IMR-90 (cell line): Measurements from ENCODE around the gene LDHAL6B. TPM values are rescaled to one million over a fixed set of nuclear protein-coding genes. Genes with fewer than 3 reads are reported as not detected.
A peak's percentile ranks its signal among the peaks of the same experiment; 100 is the strongest.

Experiments
- ATAC-seq: fragments of 200-7000 bp; cut with Tn5 transposase; 2 replicates; pipeline ENCODE4 v1.9.1; 2020; ENCODE audit warnings: low read depth, mild to moderate bottlenecking, moderate library complexity
- BruUV-seq: library from RNA; stranded (reverse); fragments of 400-500 nt; replicated peaks from 2 replicates; lab custom pipeline; 2021; lab: Mats Ljungman, UMichigan
- CTCF ChIA-PET: fragments of 300-600 bp; formaldehyde crosslinking; extraction: SDS; loops from one replicate; lab custom pipeline; 2021; ENCODE audit warnings: antibody characterized with exemption; lab: Yijun Ruan, JAX
- POLR2A ChIA-PET: fragments of 300-600 bp; sonication (Branson Sonifier 250); formaldehyde crosslinking; loops from one replicate; lab custom pipeline; 2022; ENCODE audit warnings: antibody characterized with exemption; ENCODE audit not compliant: unreplicated experiment; lab: Charles Lee
- DNase-seq: peaks from one replicate; pipeline ENCODE4 v3.0.0; 2013
- H2AFZ ChIP-seq: replicated peaks from 2 replicates; pipeline ENCODE3; 2013; ENCODE audit warnings: low read length, mild to moderate bottlenecking; ENCODE audit not compliant: poor library complexity
- H2AK5ac ChIP-seq: 2 replicates; pipeline ENCODE4 v1.6.1; 2013; ENCODE audit warnings: low read depth, low read length, inconsistent platforms
- H2AK9ac ChIP-seq: replicated peaks from 2 replicates; pipeline ENCODE3; 2013; ENCODE audit warnings: mild to moderate bottlenecking, low read depth, low read length, moderate library complexity; ENCODE audit not compliant: poor library complexity
- H2BK120ac ChIP-seq: 2 replicates; pipeline ENCODE4 v1.6.1; 2013; ENCODE audit warnings: low read depth, low read length, inconsistent platforms
- H2BK15ac ChIP-seq: 3 replicates; pipeline ENCODE4 v1.6.1; 2013; ENCODE audit warnings: low read depth, low read length, inconsistent platforms
- H2BK20ac ChIP-seq: 2 replicates; pipeline ENCODE4 v1.6.1; 2013; ENCODE audit warnings: low read depth, mild to moderate bottlenecking, inconsistent platforms, low read length, moderate library complexity
- H2BK5ac ChIP-seq: 2 replicates; pipeline ENCODE4 v1.6.1; 2013; ENCODE audit warnings: mild to moderate bottlenecking, low read depth, low read length, inconsistent platforms; ENCODE audit not compliant: poor library complexity, severe bottlenecking
- H3K14ac ChIP-seq: replicated peaks from 2 replicates; pipeline ENCODE4 v1.6.1; 2013; ENCODE audit warnings: low read depth, low read length, inconsistent platforms
- H3K18ac ChIP-seq: 2 replicates; pipeline ENCODE4 v1.6.1; 2013; ENCODE audit warnings: low read depth, low read length, control low read depth
- H3K23ac ChIP-seq: 2 replicates; pipeline ENCODE4 v1.6.1; 2013; ENCODE audit warnings: low read depth, low read length, inconsistent platforms
- H3K27ac ChIP-seq: 2 replicates; pipeline ENCODE4 v1.5.1; 2013; ENCODE audit warnings: mild to moderate bottlenecking, control low read depth, low read length; ENCODE audit not compliant: insufficient read depth
- H3K27me3 ChIP-seq: 2 replicates; pipeline ENCODE4 v1.6.1; 2013; ENCODE audit warnings: low read length; ENCODE audit not compliant: control insufficient read depth, insufficient read depth
- H3K36me3 ChIP-seq: 2 replicates; pipeline ENCODE4 v1.6.1; 2013; ENCODE audit warnings: low read length, mixed read lengths; ENCODE audit not compliant: control insufficient read depth, insufficient read depth
- H3K4ac ChIP-seq: 2 replicates; pipeline ENCODE4 v1.6.1; 2013; ENCODE audit warnings: low read depth, low read length, inconsistent platforms
- H3K4me1 ChIP-seq: 2 replicates; pipeline ENCODE4 v1.6.1; 2013; ENCODE audit warnings: low read length, mixed read lengths; ENCODE audit not compliant: control insufficient read depth, insufficient read depth
- H3K4me2 ChIP-seq: 2 replicates; pipeline ENCODE4 v1.6.1; 2013; ENCODE audit warnings: low read depth, mild to moderate bottlenecking, control low read depth, low read length, moderate library complexity
- H3K4me3 ChIP-seq: 2 replicates; pipeline ENCODE4 v1.5.1; 2013; ENCODE audit warnings: low read depth, mild to moderate bottlenecking, control low read depth, low read length, moderate library complexity; ENCODE audit not compliant: insufficient read depth
- H3K56ac ChIP-seq: 2 replicates; pipeline ENCODE4 v1.6.1; 2013; ENCODE audit warnings: low read length, inconsistent platforms; ENCODE audit not compliant: insufficient read depth; ENCODE audit errors: extremely low read depth
- H3K79me1 ChIP-seq, 2 experiments: 2 replicates each; pipeline ENCODE4 v1.6.1; 2013; ENCODE audit warnings: low read length in 2 of 2, inconsistent platforms in 1 of 2, low read depth in 1 of 2
- H3K9ac ChIP-seq: 2 replicates; pipeline ENCODE4 v1.6.1; 2013; ENCODE audit warnings: low read depth, low read length, control low read depth
- H3K9me1 ChIP-seq: 2 replicates; pipeline ENCODE4 v1.6.1; 2013; ENCODE audit warnings: low read length, inconsistent platforms; ENCODE audit not compliant: insufficient read depth
- H3K9me3 ChIP-seq: 2 replicates; pipeline ENCODE4 v1.6.1; 2013; ENCODE audit warnings: low read length; ENCODE audit not compliant: control insufficient read depth, insufficient read depth
- H4K20me1 ChIP-seq: 2 replicates; pipeline ENCODE4 v1.6.1; 2013; ENCODE audit warnings: low read length, inconsistent platforms; ENCODE audit not compliant: insufficient read depth
- H4K5ac ChIP-seq: 2 replicates; pipeline ENCODE4 v1.6.1; 2013; ENCODE audit warnings: mild to moderate bottlenecking, low read depth, low read length, control low read depth
- H4K8ac ChIP-seq, 2 experiments: 2 replicates each; pipeline ENCODE4 v1.6.1; 2013; ENCODE audit warnings: low read depth in 2 of 2, low read length in 2 of 2, control low read depth in 1 of 2, inconsistent platforms in 1 of 2
- H4K91ac ChIP-seq: 2 replicates; pipeline ENCODE4 v1.6.1; 2013; ENCODE audit warnings: low read depth, low read length, inconsistent platforms; ENCODE audit not compliant: insufficient read depth
- CEBPB ChIP-seq: IDR thresholded peaks from 2 replicates; pipeline ENCODE4 v1.6.1; 2012; ENCODE audit warnings: low read depth, low read length, improper control_type of control experiment
- MAFK ChIP-seq: IDR thresholded peaks from 2 replicates; pipeline ENCODE4 v1.6.1; 2012; ENCODE audit warnings: low read depth, low read length, improper control_type of control experiment
- WGBS, 2 experiments: methylation state at CpG; one replicate each; pipeline versions ENCODE4 v1.1.5 to v1.1.7; 2013; ENCODE audit warnings: missing lambda C conversion rate in 2 of 2; ENCODE audit not compliant: insufficient read length in 1 of 2; ENCODE audit errors: extremely low coverage in 2 of 2; 5-methylcytosine and 5-hydroxymethylcytosine counted together
- dilution Hi-C: fragments of 300-500 bp; cut with HindIII; formaldehyde crosslinking; loops from one replicate; pipeline ENCODE4 v1.14.3; 2018; ENCODE audit warnings: low sequenced_read_pairs; ENCODE audit not compliant: unreplicated experiment
- in situ Hi-C: fragments of 300-500 bp; cut with MboI; formaldehyde crosslinking; loops from 3 replicates; pipeline ENCODE4 v1.14.3; 2019; ENCODE audit warnings: low sequenced_read_pairs, inconsistent platforms, mixed read lengths
- intact Hi-C: fragments of 100-400 bp; cut with micrococcal nuclease; formaldehyde crosslinking; loops from 2 replicates; pipeline ENCODE4 v1.10.0; 2022
- polyA plus RNA-seq, 3 experiments: library from polyadenylated mRNA; depleted of rRNA; stranded (reverse); fragments of >200 nt; gene quantifications; 2 replicates each; pipeline ENCODE4 v1.2.3, GENCODE V29; 2012; ENCODE audit warnings: low replicate concordance in 1 of 3
- total RNA-seq: library from RNA; depleted of rRNA; stranded (reverse); fragments of >200 nt; gene quantifications from 2 replicates; pipeline ENCODE4 v1.2.3, GENCODE V29; 2012

The LDHAL6B gene
- total and polyA plus RNA-seq, 2 of the 4 experiments (the other 2 are of a cell fraction): not detected

DNA sequence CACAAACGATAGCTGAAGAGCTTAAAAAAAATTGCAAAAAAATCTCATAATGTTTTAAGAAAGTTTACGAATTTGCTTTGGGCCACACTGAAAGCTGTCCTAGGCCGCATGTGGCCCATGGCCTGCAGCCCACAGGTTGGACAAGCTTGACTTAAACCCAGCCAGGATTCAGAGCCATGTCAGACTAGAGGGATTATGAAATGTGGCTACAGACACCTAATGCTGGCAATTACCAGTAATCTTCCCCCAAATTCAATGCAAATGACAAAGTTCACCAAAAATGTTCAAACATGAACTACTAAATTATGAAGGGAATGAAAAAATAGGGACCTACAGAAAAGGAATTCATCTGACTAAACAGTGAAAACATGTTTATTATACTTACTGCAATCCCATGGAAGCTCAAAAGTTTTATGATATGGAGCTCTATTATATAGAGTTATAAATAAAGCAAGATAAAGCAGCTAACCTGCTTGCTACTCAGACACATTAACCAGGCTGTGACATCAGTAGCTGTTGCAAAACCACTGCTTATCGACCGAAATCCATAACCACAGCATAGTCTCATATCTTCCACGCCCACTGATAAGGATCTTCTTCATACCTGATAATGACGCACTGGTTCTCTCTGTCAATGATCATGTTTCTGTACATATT lies 49.2 kb downstream of the LDHAL6B start:
- H3K27me3 ChIP-seq: no peaks in the 10 kb centered on the region
- no peak overlapping the region for H3K27ac ChIP-seq
- BruUV-seq: no TSS peak
- H3K56ac ChIP-seq: no peak overlapping the region
- peaks cover 5% of the 10 kb centered on the region; the same call in 1 of the 2 replicates for H3K36me3 ChIP-seq
- H3K79me1 ChIP-seq: peaks cover 7 to 8% of the 10 kb centered on the region in 2 experiments; a peak in 2 of 4 replicates
- H4K20me1 ChIP-seq: no peaks in the 10 kb centered on the region
- POLR2A ChIA-PET: no interaction called here
- no peak overlapping the region for H2BK120ac ChIP-seq
- dilution Hi-C loops: no loop called here
- H2BK5ac ChIP-seq: no peak overlapping the region
- H3K9me1 ChIP-seq: 0 out of 2 replicates have a peak, but pooled peaks cover 3% of the 10 kb centered on the region
- H2AK5ac ChIP-seq: no peak overlapping the region
- in situ Hi-C loops: no loop called here
- no peak overlapping the region for H3K4me2 ChIP-seq
- peak; percentile 5 for DNase-seq
- no peak overlapping the region for H2AFZ ChIP-seq
- H4K91ac ChIP-seq: no peak overlapping the region
- H3K4me3 ChIP-seq: no peak overlapping the region
- no peaks in the 10 kb centered on the region for H3K9me3 ChIP-seq
- no peaks in the 10 kb centered on the region for H3K4me1 ChIP-seq
- intact Hi-C loops: no loop called here
- no peak overlapping the region for H2AK9ac ChIP-seq
- no peak overlapping the region for H4K5ac ChIP-seq
- H3K18ac ChIP-seq: no peak overlapping the region
- no peak overlapping the region for H2BK15ac ChIP-seq
- H2BK20ac ChIP-seq: no peak overlapping the region
- H3K9ac ChIP-seq: no peak overlapping the region
- H3K4ac ChIP-seq: no peak overlapping the region
- CTCF ChIA-PET: interaction anchor here (0.8 to 0.9 kb wide), 2 partner anchors 8 to 88 kb away, joined by 3 read pairs; no protein-coding TSS in a partner anchor
- no peak; the same call in 1 of the 2 replicates for ATAC-seq
- WGBS, 2 experiments: 80% methylated on average over 1 of the region's 7 CpGs; no CpG with 5 or more reads in 1 of the 2 experiments
- no peak overlapping the region for H3K23ac ChIP-seq
- no peak overlapping the region for H3K14ac ChIP-seq
- no peak for TF ChIP-seq MAFK
- peak; percentile 57; the same call in 1 of the 2 replicates for TF ChIP-seq CEBPB
- no peak overlapping the region for H4K8ac ChIP-seq
